ENCODE measurements around the gene HOXC10.

Gene HOXC10

DNA sequence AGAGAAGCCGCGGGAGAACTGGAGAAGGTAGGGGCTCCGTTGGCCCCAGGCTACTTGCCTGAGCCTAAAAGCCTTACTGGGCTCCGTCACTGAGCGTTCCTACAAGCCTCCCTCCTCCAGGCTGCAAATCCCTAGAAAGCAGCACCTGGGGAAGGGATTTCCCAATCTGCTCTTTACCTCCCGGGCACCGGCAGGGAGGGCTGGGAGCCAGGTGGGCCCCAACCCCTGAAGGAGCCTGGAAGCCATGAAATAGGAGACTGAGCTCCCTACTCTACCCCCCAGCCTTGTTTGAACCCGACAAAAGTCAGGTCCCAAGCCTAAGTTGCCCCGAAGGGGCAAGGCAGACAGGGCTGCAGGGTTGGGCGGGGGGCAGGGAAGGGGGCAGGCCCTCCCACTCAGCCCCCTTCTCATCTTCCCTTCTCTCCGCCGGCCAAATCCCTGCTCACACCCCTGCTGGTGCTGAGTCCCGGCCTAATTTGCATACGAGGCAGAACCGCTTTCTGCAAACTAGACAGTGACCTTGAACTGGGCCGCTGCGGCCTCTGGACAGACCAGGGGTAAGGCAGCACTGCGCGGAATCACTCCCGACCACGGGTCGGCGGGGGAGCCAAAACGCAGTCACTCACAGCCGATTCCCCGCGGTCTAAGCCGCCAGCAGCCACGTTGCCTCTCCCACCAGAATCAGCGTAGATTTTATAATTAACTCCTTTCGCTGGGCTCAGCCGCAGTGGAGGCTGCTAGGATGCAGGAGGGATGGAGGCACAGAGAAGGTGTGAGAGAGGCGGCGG, 34.0 kb upstream of the HOXC10 start:
- DNase-seq: peak in 1 of 2 experiments; percentile 26

DNA sequence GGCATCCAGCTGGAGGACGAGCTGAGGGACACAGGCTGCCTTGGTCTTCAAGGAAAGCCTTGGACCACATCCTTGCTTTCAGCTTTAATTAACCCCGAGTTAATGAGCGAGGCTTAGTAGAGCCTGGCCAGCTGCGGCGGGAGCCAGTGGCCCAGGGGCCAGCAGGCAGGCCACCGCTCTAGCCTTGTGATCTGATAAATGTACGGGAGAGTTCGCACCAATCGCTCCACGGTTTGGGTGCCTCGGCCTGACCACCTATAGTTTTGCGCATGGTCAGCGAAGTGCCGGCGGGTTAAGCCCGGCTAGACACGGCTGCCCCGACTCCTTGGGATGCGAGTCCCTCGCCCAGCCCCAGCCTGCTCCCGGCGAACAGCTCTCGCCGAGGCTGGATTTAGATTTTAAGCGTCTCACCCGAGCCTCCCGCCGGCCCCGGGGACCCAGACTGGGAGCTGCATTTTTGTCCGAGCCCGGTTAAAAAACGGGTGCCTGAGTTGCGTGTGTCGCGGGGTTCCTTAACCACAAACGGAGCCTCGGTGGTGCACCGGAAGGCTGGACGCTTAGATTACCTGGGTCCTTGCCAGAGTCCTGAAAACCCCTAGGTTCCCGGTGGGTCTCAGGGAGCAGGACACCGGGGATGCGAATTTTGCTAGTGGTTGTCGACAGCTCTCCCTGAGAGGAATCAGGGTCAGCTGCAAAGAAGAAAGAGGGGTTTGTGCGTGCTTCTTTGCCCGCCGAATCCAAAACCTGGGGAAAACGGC, 33.2 kb upstream of the HOXC10 start:
- no peak for DNase-seq

DNA sequence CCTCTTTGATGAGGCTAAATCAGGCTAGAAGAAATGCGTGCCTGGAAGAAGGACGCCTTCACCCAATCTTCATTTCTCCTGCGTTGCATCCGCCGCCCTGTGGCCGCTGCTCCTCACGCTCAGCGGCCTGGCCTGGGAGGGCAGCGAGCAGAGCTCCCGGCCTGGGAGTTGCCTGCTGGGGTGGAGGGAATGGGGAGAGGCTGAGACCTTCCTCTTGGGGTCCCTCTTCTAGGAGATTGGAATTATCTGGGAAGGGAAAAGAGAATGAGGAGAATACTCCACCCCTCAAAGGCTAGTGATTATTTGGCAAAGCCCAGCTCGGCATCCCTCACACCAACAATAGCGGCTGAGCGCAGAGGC, 32.6 kb upstream of the HOXC10 start:
- DNase-seq: no peak

DNA sequence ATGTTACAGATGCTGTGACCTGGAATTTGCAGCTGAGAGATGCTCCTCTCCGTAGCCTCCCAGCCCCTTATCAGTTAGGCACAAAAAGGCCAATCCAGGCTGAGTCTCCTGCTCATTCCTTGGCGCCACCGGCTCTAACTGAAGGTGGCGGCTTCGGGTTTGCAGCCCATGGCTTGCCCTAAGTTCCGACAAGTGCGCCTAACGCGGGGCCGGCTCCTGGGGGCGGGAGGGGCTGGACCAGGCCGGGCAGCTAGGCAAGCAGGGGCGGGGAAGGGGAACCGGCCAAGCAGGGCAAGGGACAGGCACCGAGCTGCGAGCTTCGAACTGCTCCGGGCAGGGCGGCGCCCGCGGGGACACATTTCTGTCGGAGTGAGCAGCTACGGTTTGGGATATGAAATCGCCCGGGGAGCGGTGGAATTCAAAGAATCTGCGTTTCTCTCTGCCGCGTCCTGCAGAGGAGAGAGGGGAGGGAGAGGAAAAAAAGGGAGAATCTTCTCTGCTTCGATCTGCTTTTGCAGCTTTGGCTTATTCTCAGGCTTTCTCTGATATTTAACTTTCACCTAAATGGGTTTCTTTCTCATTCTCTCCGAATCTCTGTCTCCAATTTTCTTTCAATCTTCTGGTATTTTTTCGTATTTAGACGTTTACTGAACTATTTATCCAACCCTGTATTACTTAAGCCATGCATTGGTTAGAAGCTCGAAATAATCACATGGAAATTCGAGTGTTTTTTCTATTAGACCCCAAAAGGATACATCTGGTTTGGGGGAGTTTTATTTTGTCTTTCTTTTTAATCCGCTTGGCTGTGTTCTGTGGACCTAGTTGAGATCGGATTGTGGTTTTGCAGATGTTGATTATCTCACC, 31.8 kb upstream of the HOXC10 start:
- DNase-seq: peak in 1 of 2 experiments; percentile 29

DNA sequence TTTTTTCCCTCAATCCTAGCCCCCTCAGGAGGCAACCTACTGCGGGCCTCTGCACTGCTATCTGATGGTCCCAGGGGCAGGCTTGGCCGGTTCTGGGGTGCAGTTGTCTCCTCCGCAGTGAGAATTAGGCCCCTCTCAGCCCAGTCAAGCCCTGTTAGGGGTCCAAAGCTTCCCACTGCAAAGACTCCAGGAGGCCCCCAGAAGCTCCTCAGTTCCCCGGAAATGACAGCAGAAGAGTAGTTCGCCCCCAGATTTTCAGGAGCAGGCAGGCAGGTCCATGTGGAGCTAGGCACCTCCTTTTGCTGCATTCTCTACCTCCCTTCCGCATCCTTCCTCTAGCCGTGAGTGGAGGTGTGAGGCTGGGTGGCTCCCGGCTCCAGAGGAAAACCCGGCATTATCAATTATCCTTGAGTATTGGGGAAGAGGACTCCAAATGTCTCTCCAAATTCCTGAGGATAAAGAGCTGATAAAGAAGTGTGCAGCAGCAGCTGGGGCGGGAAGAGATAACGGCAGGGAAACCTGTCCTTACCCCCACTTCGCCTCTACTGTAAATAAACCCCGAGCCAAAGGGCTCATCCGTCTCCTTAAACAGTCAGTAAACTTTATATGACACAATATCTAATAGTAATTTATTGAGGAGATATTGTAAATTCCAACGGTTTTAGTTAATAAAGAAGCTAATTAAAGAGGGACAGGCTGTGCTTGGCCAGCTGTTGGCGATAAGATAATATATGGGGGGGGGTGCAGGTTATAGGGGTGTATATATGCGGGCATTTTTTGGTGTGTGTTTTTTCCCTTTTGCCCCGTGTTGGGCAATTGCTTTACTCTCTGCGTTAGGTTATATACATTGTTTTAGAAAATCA, 30.9 kb upstream of the HOXC10 start:
- DNase-seq: no peak

DNA sequence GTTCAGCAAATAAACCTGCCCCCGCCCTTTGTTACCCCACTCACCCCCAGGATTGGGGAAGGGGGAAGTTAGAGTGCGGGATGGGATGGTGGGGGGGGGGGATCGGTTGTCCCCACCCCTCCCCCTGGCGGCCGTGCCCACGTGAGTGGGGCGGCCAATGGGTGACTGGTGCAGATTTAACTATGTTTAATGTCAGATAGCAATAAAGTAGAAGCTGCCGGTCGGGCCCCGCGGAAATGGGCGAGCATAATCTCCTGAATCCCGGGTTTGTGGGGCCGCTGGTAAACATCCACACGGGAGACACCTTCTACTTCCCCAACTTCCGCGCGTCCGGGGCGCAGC, 30.3 kb upstream of the HOXC10 start, which contains the start of gene HOXC12:
HOXC12 (plus strand) TSS at position 210 of the 342 bp plus-strand sequence; CDS start at position 237, 27 bp downstream.
- DNase-seq: no peak

DNA sequence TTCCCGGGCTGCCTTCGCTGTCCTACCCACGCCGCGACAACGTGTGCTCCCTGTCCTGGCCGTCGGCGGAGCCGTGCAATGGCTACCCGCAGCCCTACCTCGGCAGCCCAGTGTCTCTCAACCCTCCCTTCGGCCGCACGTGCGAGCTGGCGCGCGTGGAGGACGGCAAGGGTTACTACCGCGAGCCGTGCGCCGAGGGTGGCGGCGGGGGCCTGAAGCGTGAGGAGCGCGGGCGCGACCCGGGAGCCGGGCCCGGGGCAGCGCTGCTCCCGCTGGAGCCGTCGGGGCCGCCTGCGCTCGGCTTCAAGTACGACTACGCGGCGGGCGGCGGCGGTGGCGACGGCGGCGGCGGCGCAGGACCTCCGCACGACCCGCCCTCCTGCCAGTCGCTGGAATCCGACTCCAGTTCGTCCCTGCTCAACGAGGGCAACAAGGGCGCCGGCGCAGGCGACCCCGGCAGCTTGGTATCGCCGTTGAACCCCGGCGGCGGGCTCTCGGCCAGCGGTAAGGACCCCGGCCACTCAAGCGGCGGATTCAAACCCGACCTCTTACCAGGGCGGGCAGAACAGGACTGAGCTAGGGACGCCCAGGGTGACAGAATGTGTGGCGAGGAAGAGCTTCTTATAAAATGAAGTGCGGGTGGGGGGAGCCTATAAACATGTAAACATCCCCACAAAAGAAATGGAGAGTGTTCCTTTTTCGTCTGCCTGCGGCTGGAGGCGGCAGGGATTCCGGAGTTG, 29.7 kb upstream of the HOXC10 start:
- no peak for DNase-seq

DNA sequence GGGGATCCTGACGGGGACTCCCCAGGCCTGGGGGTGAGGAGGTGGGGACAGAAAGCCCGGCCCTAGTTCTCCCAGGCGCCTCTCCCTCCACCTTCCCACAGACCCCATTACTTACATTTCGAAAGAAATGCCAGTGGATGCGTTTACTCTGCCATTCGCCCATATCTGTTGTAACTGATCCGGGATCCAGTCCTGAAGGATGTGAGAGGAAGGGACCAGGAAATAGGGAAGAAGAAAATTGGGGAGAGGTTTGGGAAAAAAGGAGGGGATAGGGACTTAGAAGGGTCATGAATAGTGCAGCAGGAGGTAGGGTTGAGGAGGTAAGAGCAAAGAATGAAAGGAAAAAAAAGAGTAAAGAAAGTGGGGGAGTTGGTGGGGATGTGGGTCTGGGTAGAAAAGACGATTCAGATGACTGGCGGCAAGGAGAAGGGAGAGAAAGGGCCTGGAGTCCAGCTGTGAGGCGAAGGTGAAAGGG, 29.1 kb upstream of the HOXC10 start:
- DNase-seq: no peak

DNA sequence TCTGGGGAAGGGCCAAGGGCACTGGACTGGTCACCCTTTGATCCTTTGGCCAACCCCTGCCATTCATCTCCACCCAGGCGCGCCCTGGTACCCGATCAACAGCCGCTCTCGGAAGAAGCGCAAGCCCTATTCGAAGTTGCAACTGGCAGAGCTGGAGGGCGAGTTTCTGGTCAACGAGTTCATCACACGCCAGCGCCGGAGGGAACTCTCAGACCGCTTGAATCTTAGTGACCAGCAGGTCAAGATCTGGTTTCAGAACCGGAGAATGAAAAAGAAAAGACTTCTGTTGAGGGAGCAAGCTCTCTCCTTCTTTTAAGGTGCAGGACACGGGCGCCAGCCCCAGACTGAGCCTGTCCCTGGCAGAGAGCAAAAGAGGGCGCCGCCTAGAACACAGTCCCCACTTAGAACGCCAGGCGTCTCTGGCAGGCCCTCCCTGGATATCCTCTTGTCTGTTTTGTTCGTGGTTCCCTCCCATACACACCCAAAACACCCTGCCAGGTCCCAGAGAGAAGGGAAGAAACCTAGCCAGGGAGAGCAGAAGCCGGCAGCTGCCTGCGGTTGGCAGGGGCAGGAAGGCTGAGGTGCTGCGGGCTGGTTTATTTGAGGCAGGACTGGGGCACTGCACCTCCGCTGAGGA, 28.6 kb upstream of the HOXC10 start:
- DNase-seq: no peak

DNA sequence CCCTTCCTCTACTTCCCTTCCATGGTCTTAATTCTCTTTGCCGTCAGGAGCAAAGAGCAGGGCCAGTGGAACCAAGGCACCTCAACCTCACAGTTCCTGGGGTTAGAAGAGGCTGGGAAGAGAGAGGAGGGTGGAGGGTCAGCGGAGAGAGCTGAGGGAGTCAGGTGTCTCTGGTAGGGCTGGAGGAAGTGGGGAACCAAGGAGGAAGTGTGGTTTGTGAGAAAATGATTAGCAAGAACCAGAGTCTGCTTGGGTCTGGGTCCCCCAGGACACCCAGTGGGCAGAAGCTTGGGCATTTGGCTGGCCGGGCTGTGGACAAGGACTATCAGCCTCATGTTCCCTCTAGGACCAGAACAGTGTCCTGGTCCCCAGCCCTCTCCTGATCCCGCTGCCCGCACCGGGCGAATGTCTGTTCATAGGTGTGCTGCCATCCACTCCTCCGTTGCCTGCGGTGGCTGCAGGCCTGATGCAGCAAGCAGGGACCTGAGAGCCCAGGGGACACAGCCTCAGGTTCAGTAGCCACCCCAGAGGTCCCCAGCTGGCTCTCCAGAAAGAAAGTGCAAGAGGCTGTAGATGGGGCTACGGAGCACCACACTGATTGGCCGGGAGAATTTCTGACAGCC, 27.9 kb upstream of the HOXC10 start:
- no peak for DNase-seq

DNA sequence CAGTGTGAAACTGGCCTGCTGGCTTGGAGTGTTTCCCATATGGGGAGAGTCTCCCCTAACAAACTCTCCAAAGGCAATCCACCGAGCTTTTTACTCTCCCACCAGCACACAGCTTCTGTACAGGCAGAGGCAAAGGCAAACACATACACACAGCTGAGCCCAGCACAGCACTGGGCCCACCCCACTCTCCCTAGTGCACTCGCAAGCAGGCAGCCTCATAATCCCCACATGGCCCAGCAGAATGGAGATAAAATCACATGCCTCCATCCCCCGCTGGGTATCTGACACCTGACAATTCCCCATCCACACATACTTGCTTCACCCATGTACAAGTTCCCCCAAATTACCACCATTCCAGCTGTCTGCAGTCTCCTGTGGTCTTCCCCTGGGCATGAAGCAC, 26.8 kb upstream of the HOXC10 start:
- DNase-seq: peak in 1 of 2 experiments; percentile 17

DNA sequence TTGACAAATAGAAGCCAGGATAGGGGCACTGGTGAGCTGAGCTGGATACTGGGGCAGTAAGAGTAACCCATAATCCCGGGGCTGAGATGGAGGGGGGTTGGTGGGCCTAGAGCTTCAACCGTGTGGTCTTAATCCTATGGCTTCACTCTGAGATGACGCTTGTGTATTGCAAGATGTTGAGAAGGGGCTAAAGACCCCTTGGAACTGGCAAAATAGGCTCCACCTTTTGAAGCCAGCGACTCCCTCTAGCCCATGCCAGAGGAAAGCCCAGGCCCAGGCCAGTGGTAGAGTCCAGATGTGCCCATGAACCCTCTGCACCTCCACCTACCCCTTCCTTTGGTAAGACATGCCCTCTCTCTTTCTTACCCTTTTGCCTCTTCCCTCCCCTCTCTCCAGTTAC, 25.6 kb upstream of the HOXC10 start:
- no peak for DNase-seq

DNA sequence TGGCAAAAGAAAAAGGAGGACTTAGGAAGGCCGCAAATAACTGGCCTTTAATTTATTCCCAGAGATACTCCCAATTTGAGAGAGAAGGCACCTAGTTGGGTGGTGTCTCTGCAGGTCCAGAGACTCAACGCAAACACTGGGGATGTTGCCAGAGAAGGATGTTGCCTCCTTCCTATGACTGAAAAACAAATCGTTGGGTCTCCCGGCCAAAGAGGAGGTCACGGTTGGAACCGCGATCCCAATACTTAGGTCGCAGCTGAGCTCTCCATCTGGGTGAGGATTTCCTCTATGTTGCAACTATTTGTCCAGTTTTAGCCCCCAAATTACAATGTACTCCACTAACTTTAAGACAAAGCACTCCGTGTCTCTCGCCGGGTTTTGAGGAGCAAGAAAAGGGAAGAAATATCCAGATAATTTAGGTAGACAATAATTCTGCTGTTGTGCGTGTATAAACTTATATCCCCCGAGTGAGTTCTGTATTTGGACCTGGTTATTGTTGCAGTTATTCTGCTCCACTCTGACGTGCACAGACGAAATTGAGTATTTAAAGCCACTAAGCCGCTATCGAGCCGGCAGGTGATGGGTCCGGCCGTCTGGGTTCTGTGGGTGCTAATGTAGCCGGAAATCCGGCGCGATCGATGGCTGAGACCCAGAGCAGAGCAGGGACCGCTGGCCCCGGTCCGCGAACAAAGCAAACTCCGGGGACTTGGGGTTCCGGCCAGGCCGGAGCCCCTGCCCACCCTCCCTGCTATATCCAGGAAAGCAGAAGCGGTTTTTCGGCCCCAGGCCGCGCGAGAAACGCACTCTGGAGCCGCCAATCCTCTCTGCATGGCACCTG, 24.5 kb upstream of the HOXC10 start:
- DNase-seq: no peak

DNA sequence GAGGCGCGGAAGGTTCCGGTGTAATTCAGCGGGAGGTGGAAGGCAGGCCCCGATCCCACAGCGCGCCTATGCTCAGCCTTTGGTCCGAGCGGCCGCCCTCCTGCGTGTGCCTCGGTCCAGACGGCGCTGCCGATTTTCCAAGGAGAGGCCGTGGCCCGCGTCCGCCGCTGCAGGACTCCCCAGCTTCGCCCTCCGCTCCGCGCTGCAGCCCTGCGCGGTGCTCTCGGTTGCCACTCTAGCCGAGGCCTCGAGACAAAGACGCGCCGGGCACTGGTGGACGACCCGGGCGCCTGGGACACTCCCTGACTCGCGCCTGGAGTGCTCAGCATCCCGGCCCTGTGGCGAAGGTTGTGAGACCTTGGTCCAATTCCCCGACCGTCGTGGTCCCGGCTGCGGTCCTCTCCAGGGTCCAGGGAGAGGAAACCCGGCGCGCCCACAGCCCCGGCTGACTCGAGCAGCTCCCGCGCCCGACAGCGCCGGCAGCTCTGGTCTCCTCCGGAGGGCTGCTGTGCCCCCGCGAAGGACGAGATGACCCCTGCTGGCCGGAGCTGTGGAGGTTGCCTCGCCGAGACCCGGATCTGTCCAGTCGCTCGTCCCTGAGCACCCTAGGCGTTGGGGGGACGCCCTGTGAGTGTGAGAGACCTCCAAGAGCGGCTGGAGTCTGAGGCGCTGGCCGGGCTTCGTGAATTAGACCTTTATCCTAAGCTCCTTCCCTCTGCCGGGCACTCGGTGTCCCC, 23.8 kb upstream of the HOXC10 start:
- peak in 1 of 2 experiments; percentile 26 for DNase-seq

DNA sequence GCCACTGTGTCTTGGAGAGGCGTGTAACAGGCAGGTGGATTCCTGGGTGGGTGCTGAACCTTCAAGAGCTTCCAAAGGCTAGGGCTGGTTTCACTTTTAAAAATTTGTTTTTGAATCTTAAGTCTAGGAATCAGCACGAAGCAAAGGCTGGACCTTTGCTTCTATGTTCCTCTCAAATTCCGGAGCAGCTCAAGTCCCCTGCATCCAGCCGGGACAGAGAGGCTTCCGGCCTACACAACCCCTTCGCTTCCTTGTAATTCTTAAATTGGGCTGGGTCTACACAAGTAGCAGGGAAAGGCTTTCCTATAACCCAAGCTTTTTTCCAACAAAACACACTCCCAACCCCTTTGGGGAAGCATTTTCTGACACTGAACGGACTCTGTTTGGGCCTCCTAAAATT, 21.9 kb upstream of the HOXC10 start:
- no peak for DNase-seq

DNA sequence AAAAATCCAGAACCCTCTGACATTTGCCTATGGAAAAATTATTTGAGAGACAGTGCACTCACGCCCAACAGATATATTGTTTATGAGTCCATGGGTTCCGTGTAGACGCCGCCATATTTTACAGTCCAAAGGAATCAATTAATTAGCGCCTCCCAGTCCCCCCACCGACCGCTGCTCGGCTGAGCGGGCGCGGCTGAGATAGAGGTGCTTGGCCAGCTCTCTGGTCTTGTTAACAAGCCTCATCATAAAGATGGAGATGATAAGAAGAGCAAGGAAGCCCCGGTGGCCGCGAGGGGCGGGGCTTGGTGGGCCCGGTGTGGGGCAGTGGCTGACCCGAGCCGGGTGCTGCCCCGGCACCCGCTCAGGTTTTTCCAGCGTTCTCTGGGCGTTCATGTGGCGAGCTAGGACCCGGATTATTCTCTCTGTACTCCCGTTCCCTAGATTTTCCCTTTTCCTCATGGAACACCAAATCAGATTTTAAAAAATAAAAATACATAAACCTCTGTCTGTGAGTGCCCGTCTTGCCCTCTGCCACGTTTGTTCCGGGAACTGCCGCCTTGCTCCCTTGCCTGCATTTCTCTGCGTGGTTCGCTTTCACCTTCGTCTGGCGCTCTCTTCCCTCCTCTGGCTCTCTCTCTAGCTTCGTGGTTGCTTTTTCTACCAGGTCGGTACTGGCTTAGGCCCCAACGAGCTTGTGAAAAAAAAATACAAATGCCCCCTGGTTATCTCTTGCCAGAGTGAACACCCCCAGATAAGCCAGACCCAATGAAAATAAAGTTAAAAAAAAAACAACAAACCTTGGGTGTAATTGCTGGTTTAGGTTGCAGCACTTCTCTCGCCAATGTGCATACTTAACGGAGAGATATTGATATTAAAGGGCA, 21.3 kb upstream of the HOXC10 start:
- no peak for DNase-seq

DNA sequence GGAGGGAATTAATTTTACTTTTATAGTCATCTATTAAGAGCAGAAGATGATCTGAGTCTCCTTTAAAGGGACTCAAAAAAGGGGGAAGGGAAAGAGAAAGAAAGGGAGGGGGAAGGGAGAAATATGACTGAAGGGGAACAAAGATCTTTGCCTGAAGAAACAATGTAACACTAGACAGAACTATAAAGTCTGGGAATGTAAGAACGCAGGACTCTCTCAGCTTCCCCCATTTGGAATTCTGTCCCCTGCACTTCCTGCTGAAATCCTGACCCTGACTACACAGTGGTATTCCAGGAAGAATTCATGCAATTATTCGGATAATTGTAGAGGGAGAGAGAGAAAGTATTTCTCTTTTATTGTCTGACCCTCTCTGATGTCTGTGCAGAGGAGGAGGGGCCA, 20.6 kb upstream of the HOXC10 start:
- DNase-seq: no peak

Measured in NCI-H524 (cell line).